ENCODE measurements around the gene PLCB2. TPM values are rescaled to one million over a fixed set of nuclear protein-coding genes. Genes with fewer than 3 reads are reported as not detected.
A peak's percentile ranks its signal among the peaks of the same experiment; 100 is the strongest.

The PLCB2 gene
- total RNA-seq, 1 donor from 2014 or later, result 0.81 TPM

- peak; percentile 82 for TF ChIP-seq CTCF (conservative IDR thresholded peaks at IDR 0.05; ENCODE audit: low read depth, low read length)
- H3K4me3 ChIP-seq (ENCODE audit: low read depth, low read length), result no peak overlapping the region
- no peak for DNase-seq (ENCODE audit: low read depth)
Measured at GRCh38 chr15:40344631-40345120, 36.9 kb upstream of the PLCB2 start.

- no peak overlapping the region for H3K4me3 ChIP-seq (ENCODE audit: low read depth, low read length)
- no peak for DNase-seq (ENCODE audit: low read depth)
- no peak for TF ChIP-seq CTCF (conservative IDR thresholded peaks at IDR 0.05; ENCODE audit: low read depth, low read length)
Measured at GRCh38 chr15:40344217-40344616, 36.5 kb upstream of the PLCB2 start.

DNA sequence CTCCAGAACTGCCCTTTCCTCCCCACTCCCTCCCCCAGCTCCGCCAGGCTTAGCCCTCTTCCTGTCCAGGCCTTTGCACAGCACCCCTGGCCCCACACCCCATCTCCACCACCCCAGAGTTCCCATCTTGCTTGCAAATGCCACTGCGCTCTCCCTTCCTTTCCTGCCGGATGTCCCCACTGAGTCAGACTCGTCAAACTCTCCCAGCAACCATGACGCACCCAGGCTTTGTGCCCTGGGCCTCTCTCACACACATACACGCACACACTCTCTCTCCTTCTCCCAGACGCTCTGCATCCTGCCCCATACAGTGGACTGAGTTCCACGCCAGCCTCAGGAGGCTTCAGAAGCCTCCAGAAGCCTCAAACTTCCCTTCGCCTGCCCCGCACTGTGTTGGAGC is 35.8 kb upstream of the PLCB2 start:
- no peak overlapping the region for H3K4me3 ChIP-seq (ENCODE audit: low read depth, low read length)
- no peak for DNase-seq (ENCODE audit: low read depth)
- TF ChIP-seq CTCF (conservative IDR thresholded peaks at IDR 0.05; ENCODE audit: low read depth, low read length), result no peak

DNA sequence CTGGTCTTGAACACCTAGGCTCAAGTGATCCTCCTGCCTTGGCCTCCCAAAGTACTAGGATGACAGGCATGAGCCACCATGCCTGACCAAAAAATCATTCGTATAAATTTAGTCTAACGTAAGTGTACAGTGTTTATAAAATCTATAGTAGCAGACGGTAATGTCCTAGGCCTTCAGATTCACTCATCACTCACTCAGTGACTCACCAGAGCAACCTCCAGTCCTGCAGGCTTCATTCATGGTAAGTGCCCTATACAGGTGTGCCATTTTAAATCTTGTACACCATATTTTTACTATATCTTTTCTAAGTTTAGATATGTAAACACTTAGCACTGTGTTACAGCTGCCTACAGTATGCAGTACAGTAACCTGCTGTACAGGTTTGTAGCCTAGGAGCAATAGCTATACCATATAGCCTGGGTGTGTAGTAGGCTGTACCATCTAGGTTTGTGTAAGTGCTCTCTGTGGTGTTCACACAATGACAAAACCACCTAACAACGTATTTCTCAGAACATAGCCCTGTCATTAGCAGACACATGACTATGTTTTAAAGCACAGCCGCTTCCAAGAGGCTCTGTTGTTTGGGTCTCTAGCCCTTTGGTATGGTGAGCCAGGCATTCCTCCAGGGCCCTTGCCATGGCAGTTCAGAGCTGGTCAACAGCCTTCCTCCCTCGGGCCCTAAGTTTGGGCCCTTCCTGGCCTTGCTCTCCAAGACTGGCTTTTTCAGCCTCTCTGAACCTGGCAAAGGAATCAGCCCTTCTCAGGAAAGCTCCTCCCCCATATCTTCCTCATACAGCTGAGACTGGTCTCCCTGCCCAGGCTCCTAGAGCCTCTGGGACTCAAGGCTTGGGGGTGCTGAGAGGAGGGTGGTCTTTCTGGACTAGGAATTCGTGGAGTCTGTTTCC is 34.9 kb upstream of the PLCB2 start:
- TF ChIP-seq CTCF (conservative IDR thresholded peaks at IDR 0.05; ENCODE audit: low read depth, low read length), result no peak
- H3K4me3 ChIP-seq (ENCODE audit: low read depth, low read length), result no peak overlapping the region
- DNase-seq (ENCODE audit: low read depth), result no peak

DNA sequence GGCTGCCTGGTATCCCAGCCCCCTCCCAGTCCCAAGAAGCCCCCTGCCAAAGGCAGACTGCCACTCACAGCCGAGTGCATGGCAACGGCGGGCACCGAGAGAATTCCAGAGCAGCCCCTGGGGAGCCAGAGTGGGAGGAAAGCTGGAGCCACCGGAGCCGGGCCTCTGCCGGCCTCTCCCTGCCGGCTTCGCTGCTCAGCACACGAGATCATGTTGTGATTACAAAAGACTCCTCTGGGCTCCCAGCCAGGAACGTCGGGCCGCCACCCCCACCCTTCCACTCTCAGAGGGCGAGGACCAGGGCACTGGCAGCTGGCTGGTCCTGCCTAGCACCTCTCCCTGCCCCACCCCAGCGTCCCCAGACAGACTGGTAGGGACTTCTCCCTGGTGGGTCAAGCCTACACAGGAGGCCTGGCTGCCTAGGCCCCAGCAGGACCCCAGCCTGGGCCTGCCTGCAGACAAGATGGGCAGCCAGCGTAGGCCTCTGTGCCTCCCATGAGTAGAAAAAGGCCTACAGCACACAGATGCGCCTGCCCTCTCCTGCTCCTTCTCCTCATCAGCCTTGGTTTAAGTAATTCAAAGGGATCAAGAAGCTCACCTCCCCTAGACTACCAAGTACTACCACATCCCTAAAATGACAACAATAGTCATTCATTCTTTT is 33.1 kb upstream of the PLCB2 start, which contains the start of gene CCDC9B:
TSS of gene CCDC9B (minus strand) at position 200 of the 661 bp plus-strand sequence. CDS start at position 80, 120 bp downstream.
- H3K4me3 ChIP-seq (ENCODE audit: low read depth, low read length), result peak within 1 kb of the TSS; percentile 65
- no peak for TF ChIP-seq CTCF (conservative IDR thresholded peaks at IDR 0.05; ENCODE audit: low read depth, low read length)
- no peak for DNase-seq (ENCODE audit: low read depth)

GRCh38 chr15:40340038-40340739 is 32.5 kb upstream of the PLCB2 start:
- DNase-seq (ENCODE audit: low read depth), result no peak
- no peak for TF ChIP-seq CTCF (conservative IDR thresholded peaks at IDR 0.05; ENCODE audit: low read depth, low read length)
- H3K4me3 ChIP-seq (ENCODE audit: low read depth, low read length), result peak overlapping the region; percentile 65
